Fibroblast of mammary gland (primary cell): ENCODE results near the gene FAM118B.

Experiments
- DNase-seq: peaks from one replicate; pipeline ENCODE4 v3.0.0-alpha.2; 2010; ENCODE audit warnings: low read depth
- H3K4me3 ChIP-seq: 2 replicates; pipeline ENCODE4 v1.5.1; 2011; ENCODE audit warnings: low read depth, mild to moderate bottlenecking, low read length, moderate library complexity; ENCODE audit not compliant: control insufficient read depth
- TF ChIP-seq, protein P1 (sequence below): conservative IDR thresholded peaks from 2 replicates; pipeline ENCODE4 v1.5.1; 2011; ENCODE audit warnings: low read depth, low read length, inconsistent platforms; ENCODE audit not compliant: control insufficient read depth, insufficient read depth

FAM118B gene

DNA sequence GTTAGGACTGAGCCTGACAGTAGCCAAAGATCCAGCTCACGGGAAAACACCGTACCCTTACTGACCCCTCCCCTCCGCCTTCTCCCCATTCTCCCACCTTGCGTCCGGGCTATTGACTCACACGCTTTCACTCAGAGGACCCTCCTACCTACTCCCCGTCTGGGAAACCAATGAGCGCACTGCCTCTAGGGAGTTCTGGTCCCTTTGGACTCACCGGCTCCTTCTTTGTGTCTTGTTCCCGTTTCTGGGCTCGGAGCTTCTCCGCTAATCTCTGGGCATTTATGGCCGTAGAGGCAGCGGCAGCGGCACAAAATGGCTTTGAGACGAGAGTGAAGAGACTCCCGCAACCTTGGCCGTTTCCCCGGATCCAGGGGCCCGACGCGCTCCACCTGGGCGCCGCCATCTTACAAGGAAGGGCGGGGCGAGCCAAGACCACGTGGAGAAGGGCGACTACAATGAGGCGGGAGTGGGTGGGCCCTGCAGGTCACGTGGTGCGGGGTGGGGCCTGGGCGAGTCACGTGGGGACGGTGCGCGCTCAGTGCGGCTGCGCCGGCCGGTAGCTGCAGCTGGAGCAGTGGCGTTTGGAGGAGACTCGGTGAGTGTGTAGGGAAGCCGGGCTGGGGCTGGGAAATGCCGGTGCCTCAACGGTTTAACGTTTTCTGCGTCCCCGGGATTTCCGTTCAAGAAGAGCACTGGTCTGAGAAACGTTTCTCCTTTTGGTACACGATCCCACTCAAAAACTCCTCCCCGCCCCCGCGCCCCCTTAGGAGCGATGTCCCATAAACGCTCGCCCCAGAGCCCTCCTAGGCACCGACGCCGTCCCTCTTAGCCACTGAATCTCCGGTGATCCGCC is at the start of gene FAM118B, which contains the start of gene RPUSD4:
Gene FAM118B (plus strand): TSS at position 547 of the 853 bp plus-strand sequence. CDS start 23,220 bp downstream, outside the sequence.
Gene RPUSD4 (minus strand): TSS at position 415 of the 853 bp plus-strand sequence. CDS start 12 bp downstream, at position 403.
- DNase-seq: peak; percentile 95
- H3K4me3 ChIP-seq: peak within 1 kb of the TSS; percentile 100
- TF ChIP-seq, protein P1, sequence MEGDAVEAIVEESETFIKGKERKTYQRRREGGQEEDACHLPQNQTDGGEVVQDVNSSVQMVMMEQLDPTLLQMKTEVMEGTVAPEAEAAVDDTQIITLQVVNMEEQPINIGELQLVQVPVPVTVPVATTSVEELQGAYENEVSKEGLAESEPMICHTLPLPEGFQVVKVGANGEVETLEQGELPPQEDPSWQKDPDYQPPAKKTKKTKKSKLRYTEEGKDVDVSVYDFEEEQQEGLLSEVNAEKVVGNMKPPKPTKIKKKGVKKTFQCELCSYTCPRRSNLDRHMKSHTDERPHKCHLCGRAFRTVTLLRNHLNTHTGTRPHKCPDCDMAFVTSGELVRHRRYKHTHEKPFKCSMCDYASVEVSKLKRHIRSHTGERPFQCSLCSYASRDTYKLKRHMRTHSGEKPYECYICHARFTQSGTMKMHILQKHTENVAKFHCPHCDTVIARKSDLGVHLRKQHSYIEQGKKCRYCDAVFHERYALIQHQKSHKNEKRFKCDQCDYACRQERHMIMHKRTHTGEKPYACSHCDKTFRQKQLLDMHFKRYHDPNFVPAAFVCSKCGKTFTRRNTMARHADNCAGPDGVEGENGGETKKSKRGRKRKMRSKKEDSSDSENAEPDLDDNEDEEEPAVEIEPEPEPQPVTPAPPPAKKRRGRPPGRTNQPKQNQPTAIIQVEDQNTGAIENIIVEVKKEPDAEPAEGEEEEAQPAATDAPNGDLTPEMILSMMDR: no peak

DNA sequence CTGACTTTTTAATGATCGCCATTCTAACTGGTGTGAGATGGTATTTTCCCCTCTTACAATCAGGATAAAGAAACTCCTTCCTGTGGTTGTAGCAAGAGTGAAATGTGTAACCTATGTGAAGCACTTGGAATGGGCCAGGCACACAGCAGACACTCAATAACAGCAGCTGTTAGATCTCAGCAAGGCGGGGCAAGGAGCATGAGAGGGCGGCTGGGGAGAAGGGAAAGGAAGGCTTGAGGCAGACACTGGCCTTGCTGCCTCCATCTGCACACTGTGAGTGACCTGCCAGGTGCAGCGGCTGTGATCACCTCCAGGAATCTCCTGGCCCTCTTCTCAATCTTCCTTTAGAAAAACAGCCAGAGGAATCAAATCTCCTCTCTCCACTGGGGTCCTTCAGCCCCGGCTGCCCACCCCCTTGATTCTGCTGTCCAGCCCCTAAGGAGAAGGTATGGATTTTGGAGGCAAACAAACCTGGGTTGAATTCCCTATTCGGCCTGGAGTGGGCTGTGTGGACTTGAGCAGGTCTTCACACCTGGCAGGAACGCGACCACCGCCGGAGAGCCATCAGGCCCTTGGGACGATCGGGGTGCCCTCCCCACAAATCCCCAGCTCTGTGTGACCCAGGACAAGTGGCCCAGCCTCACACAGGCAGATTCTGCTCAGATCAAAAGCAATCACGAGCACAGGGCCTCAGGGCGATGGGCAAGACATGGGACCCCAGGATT is 49.1 kb upstream of the FAM118B start:
- no peak for DNase-seq
- H3K4me3 ChIP-seq: no peak overlapping the region
- TF ChIP-seq, protein P1: no peak

DNA sequence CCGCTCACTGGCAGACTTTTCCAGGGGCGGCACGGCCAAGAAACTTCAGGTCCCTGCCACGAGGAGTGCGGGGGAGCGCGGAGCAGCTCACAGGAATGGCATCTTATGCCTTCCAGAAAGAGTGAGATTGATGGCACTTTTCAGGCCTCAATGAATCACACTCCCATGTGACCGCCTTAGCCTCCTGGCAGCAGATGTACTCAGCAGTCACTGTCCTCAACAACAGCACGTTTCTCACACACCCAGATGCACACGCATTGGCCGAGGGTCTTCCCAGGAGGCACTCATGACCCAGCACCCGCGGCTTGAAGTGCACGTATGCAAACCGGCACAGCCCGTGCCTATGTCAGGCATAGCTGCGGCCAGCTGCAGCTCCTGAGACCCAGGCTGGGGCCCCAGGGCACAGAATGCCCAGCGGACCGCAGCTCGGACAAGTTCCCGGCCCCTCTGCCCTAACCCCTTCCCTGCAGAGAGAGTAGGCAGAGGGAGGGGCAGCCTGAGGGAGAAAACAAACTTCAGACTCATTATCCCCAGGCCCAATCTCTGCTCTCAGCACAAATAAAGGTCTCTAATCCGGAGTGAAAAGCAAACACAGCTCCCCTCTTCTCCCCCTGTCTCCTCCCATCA is 48.4 kb upstream of the FAM118B start:
- peak; percentile 88 for DNase-seq

DNA sequence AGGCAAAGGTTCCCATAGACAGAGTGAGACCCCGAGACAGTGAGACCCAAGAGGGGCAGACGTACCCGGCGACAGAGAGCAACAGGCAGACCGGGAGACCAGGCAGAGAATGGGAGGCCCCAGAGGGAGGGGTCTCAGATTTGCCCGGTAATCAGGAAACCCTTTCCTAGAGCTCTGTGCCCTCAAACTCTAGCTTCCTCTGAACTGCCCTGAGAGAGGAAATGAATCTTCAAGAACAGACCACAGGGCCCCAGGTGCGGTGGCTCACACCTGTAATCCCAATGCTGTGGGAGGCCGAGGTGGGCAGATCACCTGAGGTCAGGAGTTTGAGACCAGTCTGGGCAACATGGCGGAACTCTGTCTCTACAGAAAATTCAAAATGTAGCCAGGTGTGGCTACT is 47.8 kb upstream of the FAM118B start:
- no peak for DNase-seq
- no peak overlapping the region for H3K4me3 ChIP-seq
- TF ChIP-seq, protein P1: no peak

More for the DNA sequence above, 48.4 kb upstream of the FAM118B start:
- no peak overlapping the region for H3K4me3 ChIP-seq
- TF ChIP-seq, protein P1: no peak

DNA sequence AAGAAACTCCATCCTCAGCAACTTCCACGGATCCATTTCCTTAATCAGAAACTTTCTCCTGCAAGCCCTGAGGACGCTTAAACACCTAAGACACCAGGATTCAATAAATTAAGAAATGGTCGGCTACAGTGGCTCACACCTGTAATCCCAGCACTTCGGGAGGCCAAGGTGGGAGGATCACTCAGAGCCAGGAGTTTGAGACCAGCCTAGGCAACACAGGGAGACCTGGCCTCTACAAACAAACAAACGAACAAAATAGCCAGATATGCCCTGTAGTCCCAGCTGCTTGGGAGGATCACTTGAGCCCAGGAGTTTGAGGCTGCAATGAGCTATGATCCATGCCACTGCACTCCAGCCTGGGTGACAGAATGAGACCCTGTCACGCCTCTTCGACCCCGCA is 46.8 kb upstream of the FAM118B start:
- DNase-seq: no peak
- H3K4me3 ChIP-seq: no peak overlapping the region
- TF ChIP-seq, protein P1: no peak

DNA sequence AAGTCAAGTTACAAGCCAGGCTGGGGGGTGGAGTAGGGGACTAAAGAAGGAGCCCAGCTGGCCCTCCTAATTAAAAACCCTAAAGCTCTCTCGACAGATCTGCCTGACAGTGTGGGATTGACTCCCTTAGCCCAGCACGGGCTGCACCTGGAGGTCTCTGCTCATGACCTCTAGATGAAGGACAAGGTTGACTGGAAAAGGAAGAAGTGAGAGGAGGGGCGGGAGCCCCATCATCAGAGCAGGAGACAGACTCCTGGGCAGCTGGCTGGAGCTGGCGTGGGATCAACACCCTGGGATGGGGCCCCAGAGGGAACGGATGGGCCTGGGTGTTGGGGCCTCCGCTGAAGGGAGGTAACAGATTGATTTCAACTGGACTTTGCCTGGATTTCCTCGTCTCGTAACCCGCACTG is 46.3 kb upstream of the FAM118B start:
- TF ChIP-seq, protein P1: no peak
- no peak overlapping the region for H3K4me3 ChIP-seq
- no peak for DNase-seq
